Immature natural killer cell (primary cell): ENCODE results near the gene SLC4A11. TPM values are rescaled to one million over a fixed set of nuclear protein-coding genes. Genes with fewer than 3 reads are reported as not detected.
"Not testable (repeated sequence)": the region's sequence is repeated elsewhere in the genome, so short reads cannot be mapped to it uniquely, and the experiment has no call there.

Experiments
- DNase-seq, 3 donors: peaks; one replicate each; pipeline ENCODE4 v3.0.0; 2022; ENCODE audit warnings: mixed read lengths in 1 of 3
- H3K27ac Mint-ChIP-seq, 6 donors: one replicate each; pipeline ENCODE4 v1.8.0; 2020; ENCODE audit warnings: mixed read lengths in 6 of 6, mild to moderate bottlenecking in 5 of 6, inconsistent platforms in 4 of 6, moderate library complexity in 3 of 6
- H3K27me3 Mint-ChIP-seq, 3 donors: one replicate each; pipeline ENCODE4 v1.8.0; 2020 to 2021; ENCODE audit warnings: low read depth in 3 of 3, mild to moderate bottlenecking in 3 of 3, mixed read lengths in 3 of 3, moderate library complexity in 3 of 3, inconsistent platforms in 1 of 3
- H3K36me3 Mint-ChIP-seq, 3 donors: one replicate each; pipeline ENCODE4 v1.8.0; 2020; ENCODE audit warnings: mixed read lengths in 3 of 3, inconsistent platforms in 2 of 3, mild to moderate bottlenecking in 2 of 3
- H3K4me1 Mint-ChIP-seq, 2 donors: one replicate each; pipeline ENCODE4 v1.8.0; 2020; ENCODE audit warnings: inconsistent platforms in 2 of 2, mild to moderate bottlenecking in 2 of 2, mixed read lengths in 2 of 2, moderate library complexity in 1 of 2
- H3K4me3 Mint-ChIP-seq, 5 donors: one replicate each; pipeline ENCODE4 v1.8.0; 2020; ENCODE audit warnings: mild to moderate bottlenecking in 5 of 5, mixed read lengths in 5 of 5, inconsistent platforms in 3 of 5, moderate library complexity in 3 of 5
- H3K9me3 Mint-ChIP-seq, 6 donors: one replicate each; pipeline ENCODE4 v1.8.0; 2020; ENCODE audit warnings: mild to moderate bottlenecking in 6 of 6, mixed read lengths in 6 of 6, inconsistent platforms in 4 of 6, moderate library complexity in 3 of 6
- polyA plus RNA-seq, 3 donors: library from polyadenylated mRNA; unstranded; fragments of 300-500 nt; fragmentation: Illumina TruSeq; gene quantifications; one replicate each; pipeline ENCODE4 v1.2.3, GENCODE V29; 2021

SLC4A11 gene
- polyA plus RNA-seq, 3 donors from 2014 or later = not detected

DNA sequence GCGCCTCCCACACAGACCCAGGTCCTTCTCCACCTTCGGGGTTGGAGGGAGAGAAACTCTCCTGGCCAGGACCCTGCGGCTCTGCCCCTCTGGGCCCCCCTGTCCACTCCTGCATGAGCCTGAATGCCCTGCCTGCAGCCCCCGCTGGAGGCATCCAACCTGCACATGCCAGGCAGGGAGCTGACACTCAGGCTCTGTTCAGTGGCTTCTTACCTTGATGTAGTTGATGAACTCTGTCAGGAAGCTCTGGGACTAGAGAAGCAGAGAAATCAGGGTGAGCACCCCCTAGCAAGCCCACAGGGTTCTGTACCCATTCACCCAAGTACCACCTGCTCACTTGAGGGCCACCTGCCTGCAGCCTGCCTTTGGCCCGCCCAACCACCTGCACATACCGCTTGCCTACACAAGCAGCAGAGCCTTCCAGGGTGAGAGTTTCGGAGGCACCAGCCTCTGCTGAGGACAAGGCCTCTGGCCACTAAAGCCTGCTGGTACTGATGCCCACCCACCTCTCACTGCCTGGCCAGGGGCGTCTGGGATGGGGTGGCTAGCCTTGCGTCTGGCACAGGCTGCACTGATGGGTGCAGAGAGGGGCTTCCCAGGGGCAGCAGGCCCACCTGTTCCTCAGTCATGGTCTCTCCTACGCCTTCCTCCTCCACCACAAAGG is 44.2 kb downstream of the SLC4A11 start:
- H3K9me3 Mint-ChIP-seq = no peaks in the 10 kb centered on the region
- no peak for DNase-seq
- H3K4me1 Mint-ChIP-seq = peaks cover 2 to 6% of the 10 kb centered on the region in 2 donors
- no peaks in the 10 kb centered on the region for H3K27me3 Mint-ChIP-seq
- peaks cover 8 to 52% (median 33%) of the 10 kb centered on the region in 3 donors for H3K36me3 Mint-ChIP-seq
- H3K4me3 Mint-ChIP-seq = no peak overlapping the region
- H3K27ac Mint-ChIP-seq = no peak overlapping the region

DNA sequence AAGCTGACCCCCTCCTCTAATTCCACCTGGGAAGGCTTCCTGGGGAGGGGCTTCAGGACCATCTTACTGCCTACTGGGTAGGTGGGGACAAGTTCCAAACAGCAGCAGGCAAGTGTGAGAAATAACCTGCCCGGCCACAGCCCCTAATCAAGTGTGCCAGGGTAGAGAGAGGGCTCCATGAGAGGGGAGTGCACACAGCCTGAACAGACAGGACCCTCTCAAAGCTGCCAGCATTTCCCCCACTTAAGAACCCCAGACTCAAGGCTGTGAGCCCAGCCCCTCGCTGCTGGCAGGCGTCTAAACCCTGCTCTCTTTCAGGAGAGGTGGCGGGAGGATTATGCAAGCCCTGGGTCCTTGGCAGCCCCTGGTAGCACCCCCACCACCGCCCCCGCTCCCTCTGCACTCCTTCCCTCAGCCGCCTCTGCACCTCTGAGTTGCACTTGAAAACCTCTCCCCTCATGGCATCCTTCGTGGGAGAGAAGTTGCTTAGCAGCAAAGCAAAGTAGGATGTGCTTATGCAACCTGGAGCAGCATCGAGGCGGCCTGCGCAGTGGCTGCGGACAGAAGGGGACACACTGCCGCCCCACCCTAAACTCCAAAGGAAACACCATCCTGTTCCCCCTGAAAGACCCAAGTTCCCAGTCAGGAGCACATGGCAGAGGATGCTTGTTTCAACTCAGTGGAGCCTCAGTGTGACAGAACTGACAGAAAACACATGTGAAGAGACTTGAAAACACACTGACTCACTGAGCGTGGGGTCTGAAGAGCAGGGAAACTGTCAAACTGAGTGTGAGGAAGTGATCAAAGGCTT is 45.0 kb downstream of the SLC4A11 start:
- DNase-seq = no peak
- no peaks in the 10 kb centered on the region for H3K9me3 Mint-ChIP-seq
- no peak overlapping the region for H3K4me3 Mint-ChIP-seq
- peaks cover 0 to 2% of the 10 kb centered on the region in 2 donors for H3K4me1 Mint-ChIP-seq
- no peak overlapping the region for H3K27ac Mint-ChIP-seq
- H3K36me3 Mint-ChIP-seq = peaks cover 8 to 45% (median 29%) of the 10 kb centered on the region in 3 donors
- H3K27me3 Mint-ChIP-seq = no peaks in the 10 kb centered on the region

DNA sequence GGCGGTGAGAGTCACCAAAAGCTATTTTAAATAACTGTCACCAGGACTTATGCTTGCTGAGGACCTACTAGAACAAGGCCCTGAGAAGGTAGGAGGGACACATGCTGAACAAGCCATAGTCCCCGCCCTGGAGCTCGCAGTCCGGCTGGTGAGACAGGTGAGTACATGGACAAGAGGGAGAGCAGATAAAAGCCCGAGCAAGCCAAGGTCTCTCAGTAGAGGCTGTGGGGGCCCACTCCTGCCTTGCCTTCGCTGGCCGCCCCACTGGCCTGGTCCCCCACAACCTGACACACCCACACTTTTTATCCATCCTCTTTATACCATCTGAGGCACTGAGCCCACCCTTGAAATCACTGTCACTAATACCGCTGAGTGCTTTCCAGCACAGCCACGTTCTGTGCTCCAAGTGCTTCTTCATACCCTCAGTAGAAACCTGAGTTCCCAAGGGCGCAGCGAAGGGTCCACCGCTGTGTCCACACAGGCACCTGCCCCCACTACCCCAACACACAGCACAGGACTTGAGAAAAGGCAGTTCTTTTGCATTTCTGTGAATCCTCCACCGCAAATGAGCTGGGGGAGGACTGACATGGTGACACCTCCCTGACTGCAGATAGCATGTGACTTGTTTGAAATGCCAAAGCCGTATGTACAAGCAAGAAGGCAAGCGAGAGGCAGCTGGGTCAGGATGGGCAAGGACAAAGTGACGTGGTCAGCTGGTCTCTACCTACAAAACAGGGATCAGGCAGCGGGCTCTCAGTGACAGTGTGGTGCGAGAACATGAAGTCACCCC is 46.6 kb downstream of the SLC4A11 start:
- H3K27ac Mint-ChIP-seq = peak overlapping the region in 1 of 6 donors; percentile 11
- peaks cover 8 to 39% (median 29%) of the 10 kb centered on the region in 3 donors for H3K36me3 Mint-ChIP-seq
- no peaks in the 10 kb centered on the region for H3K27me3 Mint-ChIP-seq
- H3K9me3 Mint-ChIP-seq = no peaks in the 10 kb centered on the region
- no peak overlapping the region for H3K4me3 Mint-ChIP-seq
- no peak for DNase-seq
- peaks cover 0 to 2% of the 10 kb centered on the region in 2 donors for H3K4me1 Mint-ChIP-seq

DNA sequence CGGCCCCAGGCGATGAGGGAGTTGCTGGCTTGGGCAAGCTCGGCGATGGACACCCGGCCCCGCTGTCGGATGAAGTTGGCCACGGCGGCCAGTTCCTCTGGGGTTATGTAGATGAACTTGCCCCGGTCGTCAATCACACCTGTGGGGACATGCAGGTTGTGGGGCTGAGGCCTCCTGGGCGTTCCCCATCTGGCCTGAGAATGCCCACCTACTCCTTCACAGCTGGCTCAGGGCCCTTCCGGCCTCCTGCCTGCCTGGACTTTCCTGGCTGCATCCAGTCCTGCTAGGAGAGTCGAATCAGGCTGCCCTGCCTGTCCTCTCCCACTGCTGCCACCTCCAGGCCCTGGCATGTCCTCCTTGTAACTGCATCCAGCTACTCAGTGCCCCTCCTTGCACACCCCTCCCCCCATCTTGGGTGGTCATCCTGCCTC is 48.3 kb downstream of the SLC4A11 start:
- peak overlapping the region in 1 of 6 donors; percentile 64 for H3K27ac Mint-ChIP-seq
- no peaks in the 10 kb centered on the region for H3K9me3 Mint-ChIP-seq
- no peak overlapping the region for H3K4me3 Mint-ChIP-seq
- H3K27me3 Mint-ChIP-seq = no peaks in the 10 kb centered on the region
- H3K36me3 Mint-ChIP-seq = peaks cover 8 to 32% (median 24%) of the 10 kb centered on the region in 3 donors
- DNase-seq = no peak
- H3K4me1 Mint-ChIP-seq = peaks cover 0 to 2% of the 10 kb centered on the region in 2 donors

DNA sequence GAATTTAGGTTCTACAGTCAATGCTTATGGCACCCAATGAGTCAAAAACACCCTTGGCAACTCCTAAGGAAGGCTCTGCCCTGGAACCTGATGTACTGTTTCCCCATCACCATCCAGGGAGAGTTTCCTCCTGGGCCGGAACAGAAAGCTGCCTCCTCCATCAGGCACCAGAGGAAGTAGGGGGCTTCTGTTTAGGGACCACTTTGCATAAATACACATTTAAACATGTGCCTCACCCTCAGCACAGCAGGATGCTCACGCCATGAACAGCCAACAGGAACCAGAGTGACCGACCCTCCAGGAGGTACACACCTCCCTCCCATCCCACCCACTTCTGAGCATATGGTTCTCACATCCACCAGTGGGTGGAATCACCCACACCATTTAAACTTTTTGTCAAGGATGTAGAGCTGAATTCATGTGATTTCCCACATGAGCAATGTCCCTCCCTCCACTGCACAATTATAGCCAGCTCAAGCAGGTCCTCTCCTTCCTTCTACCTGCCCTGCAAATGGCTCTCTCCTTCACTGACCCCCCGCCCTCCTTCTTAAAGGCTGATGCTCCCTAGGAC is 49.3 kb downstream of the SLC4A11 start:
- Mint-ChIP-seq H3K4me1 (no peaks in the 10 kb centered on the region), H3K27ac (peak overlapping the region in 4 of 6 donors; percentile 25 to 62 (median 30)), H3K9me3 (no peaks in the 10 kb centered on the region), H3K27me3 (no peaks in the 10 kb centered on the region), H3K36me3 (peaks cover 8 to 25% (median 19%) of the 10 kb centered on the region in 3 donors), H3K4me3 (no peak overlapping the region)
- DNase-seq = no peak

DNA sequence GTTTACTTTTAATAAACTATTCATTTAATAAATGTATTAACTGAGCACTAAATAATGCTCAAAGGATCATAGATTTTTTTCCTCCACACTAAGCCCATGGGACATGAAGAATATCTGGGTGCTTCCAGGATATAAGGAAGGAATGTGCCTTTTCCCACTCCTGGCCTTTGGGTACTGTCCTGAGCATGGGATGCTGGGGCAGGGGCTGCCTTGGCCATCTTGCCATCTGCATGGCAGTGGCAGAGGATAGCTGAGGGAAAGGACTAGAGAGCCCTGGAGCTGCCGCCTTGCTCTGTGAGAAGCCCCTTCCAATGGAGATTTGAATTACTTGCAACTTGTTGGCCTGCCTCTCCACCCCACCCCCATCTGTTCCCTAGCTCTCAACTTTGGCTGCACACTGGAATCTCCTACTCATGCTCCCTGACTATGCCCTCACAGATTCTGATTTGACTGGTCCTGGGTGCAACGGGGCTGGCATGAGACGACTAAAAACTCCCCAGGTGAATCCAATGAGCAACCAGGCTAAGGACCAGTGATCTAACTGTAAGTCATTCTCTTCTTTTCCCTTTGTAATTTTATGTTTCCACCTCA is 50.1 kb downstream of the SLC4A11 start:
- Mint-ChIP-seq H3K4me1 (no peaks in the 10 kb centered on the region), H3K27me3 (no peaks in the 10 kb centered on the region), H3K27ac (peak overlapping the region in 2 of 6 donors; percentile 34 to 62), H3K4me3 (no peak overlapping the region), H3K36me3 (peaks cover 8 to 25% (median 19%) of the 10 kb centered on the region in 3 donors), H3K9me3 (no peaks in the 10 kb centered on the region)
- DNase-seq = no peak

DNA sequence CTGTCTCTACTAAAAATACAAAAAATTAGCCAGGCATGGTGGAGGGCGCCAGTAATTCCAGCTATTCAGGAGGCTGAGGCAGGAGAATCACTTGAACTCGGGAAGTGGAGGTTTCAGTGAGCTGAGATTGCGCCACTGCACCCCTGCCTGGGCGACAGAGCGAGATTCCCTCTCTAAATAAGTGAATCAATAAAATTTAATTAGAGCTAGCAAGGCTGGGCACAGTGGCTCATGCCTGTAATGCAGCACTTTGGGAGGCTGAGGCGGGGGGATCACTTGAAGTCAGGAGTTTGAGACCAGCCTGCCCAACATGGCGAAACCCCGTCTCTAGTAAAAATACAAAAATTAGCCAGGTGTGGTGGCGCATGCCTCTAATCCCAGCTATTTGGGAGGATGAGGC is 51.1 kb downstream of the SLC4A11 start:
- not testable (repeated sequence) for H3K27me3 Mint-ChIP-seq, H3K4me3 Mint-ChIP-seq, DNase-seq, H3K4me1 Mint-ChIP-seq, H3K9me3 Mint-ChIP-seq
- Mint-ChIP-seq H3K27ac (peak overlapping the region in 1 of 6 donors; percentile 11), H3K36me3 (peaks cover 7 to 24% (median 19%) of the 10 kb centered on the region in 3 donors)

DNA sequence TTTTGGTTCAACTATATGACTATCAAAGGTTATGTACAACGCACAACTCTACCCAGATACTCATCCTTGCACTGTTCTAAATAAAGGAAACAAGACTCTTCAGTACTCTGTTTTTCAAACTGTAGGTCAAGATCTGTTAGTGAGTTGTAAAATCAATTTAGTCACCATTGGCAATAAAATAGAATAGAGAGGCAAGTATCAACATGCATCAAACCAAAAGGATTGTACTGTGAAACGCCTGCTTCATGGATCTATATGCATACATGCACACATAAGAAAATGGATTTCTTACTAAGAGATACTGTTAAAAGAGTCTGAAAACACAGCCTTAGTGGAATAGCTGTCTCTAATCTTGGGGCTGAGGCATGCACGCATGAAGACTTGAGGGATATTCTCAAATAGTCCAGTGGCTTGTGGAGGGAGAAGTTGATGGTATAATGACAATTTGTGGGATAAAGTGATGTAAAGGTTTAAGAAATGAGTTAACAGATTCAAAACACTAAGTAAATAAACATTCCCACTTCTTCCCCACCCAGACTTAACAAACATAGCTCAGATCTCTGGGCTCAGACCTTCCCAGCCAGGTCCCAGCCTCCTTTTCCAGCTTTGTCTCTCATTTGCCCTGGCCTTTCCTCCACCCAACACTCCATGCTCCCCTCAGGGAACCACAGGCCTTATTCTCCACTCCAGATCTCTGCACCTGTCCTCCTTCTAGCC is 54.9 kb downstream of the SLC4A11 start:
- H3K9me3 Mint-ChIP-seq = no peaks in the 10 kb centered on the region
- H3K27ac Mint-ChIP-seq = peak overlapping the region in 1 of 6 donors; percentile 26
- no peaks in the 10 kb centered on the region for H3K4me1 Mint-ChIP-seq

DNA sequence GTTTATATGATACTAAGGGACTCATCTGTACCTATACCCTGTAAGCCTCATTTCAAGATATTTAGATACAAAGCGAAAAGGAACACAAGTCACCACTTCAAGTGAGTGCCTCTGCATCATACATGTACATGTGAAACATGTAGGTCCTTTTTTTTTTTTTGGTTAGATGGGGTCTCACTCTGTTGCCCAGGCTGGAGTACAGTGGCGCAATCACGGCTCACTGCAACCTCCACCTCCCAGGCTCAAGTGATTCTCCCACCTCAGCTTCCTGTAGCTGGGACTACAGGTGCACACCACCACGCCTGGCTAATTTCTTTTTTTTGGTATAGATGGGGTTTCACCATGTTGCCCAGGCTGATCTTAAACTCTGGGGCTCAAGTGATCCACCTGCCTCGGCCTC is 56.6 kb downstream of the SLC4A11 start:
- not testable (repeated sequence) for H3K9me3 Mint-ChIP-seq, H3K4me1 Mint-ChIP-seq, H3K4me3 Mint-ChIP-seq, H3K27ac Mint-ChIP-seq, H3K27me3 Mint-ChIP-seq, DNase-seq, H3K36me3 Mint-ChIP-seq

More for the DNA sequence above, 54.9 kb downstream of the SLC4A11 start:
- no peak for DNase-seq
- Mint-ChIP-seq H3K27me3 (no peaks in the 10 kb centered on the region), H3K36me3 (no peaks in the 10 kb centered on the region), H3K4me3 (no peak overlapping the region)

DNA sequence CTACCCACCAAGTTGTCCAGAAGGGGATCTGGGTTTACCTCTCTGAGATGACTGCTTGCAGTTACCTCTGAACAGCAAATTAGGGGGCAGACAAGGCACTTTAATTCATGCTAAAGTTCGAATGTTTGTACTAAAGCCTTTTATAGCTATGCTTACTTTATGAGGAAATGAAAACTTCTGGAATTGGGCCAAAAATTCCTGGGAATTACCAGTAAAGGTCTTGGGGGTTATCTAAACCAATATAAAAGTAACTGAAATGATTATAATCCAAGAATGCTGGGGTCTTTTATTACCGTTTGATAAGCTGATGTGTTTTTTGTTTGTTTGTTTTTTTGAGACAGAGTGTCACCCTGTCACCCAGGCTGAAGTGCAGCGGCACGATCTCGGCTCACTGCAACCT is 57.7 kb downstream of the SLC4A11 start:
- Mint-ChIP-seq H3K9me3 (no peaks in the 10 kb centered on the region), H3K27ac (no peak overlapping the region), H3K27me3 (peaks cover 0 to 4% (median 2%) of the 10 kb centered on the region in 3 donors), H3K4me1 (no peaks in the 10 kb centered on the region), H3K36me3 (no peaks in the 10 kb centered on the region), H3K4me3 (no peak overlapping the region)
- DNase-seq = no peak

DNA sequence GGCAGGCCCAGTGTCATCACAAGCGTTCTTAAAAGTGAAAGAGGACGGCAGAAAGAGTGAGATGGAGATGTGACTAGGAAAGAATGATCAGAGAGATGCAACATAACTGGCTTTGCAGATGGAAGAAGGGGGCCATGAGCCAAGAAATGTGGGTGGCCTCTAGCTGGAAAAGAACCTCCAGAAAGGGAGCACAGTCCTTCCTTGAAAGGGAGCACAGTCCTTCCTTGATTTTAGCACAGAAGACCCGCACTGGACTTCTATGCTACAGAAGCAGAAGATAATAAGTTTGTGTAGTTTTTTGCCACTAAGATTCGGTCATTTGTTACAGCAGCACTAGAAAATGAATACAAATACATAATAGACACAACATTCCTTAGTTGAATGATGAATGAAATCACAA is 58.7 kb downstream of the SLC4A11 start:
- H3K4me3 Mint-ChIP-seq = no peak overlapping the region
- no peaks in the 10 kb centered on the region for H3K4me1 Mint-ChIP-seq
- peaks cover 2 to 8% (median 2%) of the 10 kb centered on the region in 3 donors for H3K27me3 Mint-ChIP-seq
- no peak for DNase-seq
- H3K9me3 Mint-ChIP-seq = no peaks in the 10 kb centered on the region
- no peak overlapping the region for H3K27ac Mint-ChIP-seq
- H3K36me3 Mint-ChIP-seq = no peaks in the 10 kb centered on the region

DNA sequence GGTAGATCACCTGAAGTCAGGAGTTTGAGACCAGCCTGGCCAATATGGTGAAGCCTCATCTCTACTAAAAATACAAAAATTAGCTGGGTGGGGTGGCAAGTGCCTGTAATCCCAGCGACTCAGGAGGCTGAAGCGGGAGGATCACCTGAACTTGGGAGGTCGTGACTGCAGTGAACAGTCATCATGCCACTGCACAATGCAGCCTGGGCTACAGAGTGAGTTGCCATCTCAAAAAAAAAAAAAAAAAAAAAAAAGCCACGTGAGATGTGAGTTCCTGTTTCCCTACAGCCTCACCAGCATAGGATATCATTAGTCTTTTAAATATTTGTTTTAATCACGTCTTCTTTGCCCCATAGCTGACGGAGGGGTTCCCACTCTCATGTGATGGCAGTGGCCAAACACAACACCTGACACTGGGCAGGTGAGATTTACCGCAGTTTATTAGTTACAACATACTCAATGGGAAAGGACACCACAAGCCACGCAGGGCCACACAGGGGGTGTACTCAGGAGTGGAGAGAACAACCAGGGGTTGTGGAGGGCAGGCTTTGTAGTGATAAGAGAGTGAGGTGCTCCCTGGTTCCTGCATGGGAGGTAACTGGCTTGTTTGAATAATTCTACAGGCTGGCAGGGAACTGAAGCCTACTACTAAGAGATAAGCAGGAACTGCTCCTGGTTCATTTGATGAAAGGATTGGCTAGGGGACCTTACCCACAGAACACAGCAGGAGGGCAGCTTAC is 61.1 kb downstream of the SLC4A11 start:
- Mint-ChIP-seq H3K9me3 (no peaks in the 10 kb centered on the region), H3K4me3 (no peak overlapping the region), H3K36me3 (no peaks in the 10 kb centered on the region), H3K27ac (no peak overlapping the region), H3K27me3 (peaks cover 7 to 17% (median 8%) of the 10 kb centered on the region in 3 donors), H3K4me1 (peaks cover 11 to 14% of the 10 kb centered on the region in 2 donors)
- no peak for DNase-seq
